H1 (cell line): ENCODE data around the gene GALNT9. TPM values are rescaled to one million over a fixed set of nuclear protein-coding genes. Genes with fewer than 3 reads are reported as not detected.

ENCODE experiments used
- CTCF ChIA-PET: fragments of 300-600 bp; sonication (Branson Sonifier 250); formaldehyde crosslinking; loops from one replicate; lab custom pipeline; 2021; ENCODE audit not compliant: partially characterized antibody; lab: Charles Lee
- POLR2A ChIA-PET: fragments of 300-600 bp; sonication (Branson Sonifier 250); formaldehyde crosslinking; loops from one replicate; lab custom pipeline; 2021; ENCODE audit warnings: inconsistent platforms; ENCODE audit not compliant: partially characterized antibody; lab: Charles Lee
- DNase-seq, 2 experiments: peaks; one replicate each; pipeline versions ENCODE4 v3.0.0 to v3.0.0-alpha.2; 2010 to 2022; ENCODE audit warnings: low spot score in 2 of 2, low read depth in 1 of 2, mixed read lengths in 1 of 2
- FAIRE-seq: peaks from 2 replicates; lab custom pipeline; 2011; peaks lifted over from hg19 to GRCh38; lab: Jason Lieb, UNC
- H2AFZ ChIP-seq: 2 replicates; pipeline ENCODE4 v1.8.1; 2012; ENCODE audit warnings: low read length, inconsistent platforms
- H2AK5ac ChIP-seq: 2 replicates; pipeline ENCODE4 v1.6.1; 2013; ENCODE audit warnings: low read depth, low read length
- H2BK120ac ChIP-seq: replicated peaks from 2 replicates; pipeline ENCODE3; 2013; ENCODE audit warnings: low read depth, low read length, inconsistent platforms
- H2BK12ac ChIP-seq: 2 replicates; pipeline ENCODE4 v1.6.1; 2013; ENCODE audit warnings: low read depth, low read length
- H2BK15ac ChIP-seq: 2 replicates; pipeline ENCODE4 v1.6.1; 2013; ENCODE audit warnings: low read length
- H2BK20ac ChIP-seq: 2 replicates; pipeline ENCODE4 v1.6.1; 2013; ENCODE audit warnings: low read length
- H2BK5ac ChIP-seq: 2 replicates; pipeline ENCODE4 v1.6.1; 2013; ENCODE audit warnings: low read depth, low read length
- H3K14ac ChIP-seq: 2 replicates; pipeline ENCODE4 v1.6.1; 2013; ENCODE audit warnings: inconsistent platforms; ENCODE audit not compliant: insufficient read length
- H3K18ac ChIP-seq: 2 replicates; pipeline ENCODE4 v1.6.1; 2013; ENCODE audit warnings: low read length; ENCODE audit errors: extremely low read depth
- H3K23ac ChIP-seq: 2 replicates; pipeline ENCODE4 v1.6.1; 2013; ENCODE audit warnings: inconsistent platforms; ENCODE audit not compliant: insufficient read length
- H3K23me2 ChIP-seq: 2 replicates; pipeline ENCODE4 v1.6.1; 2013; ENCODE audit warnings: low read depth, low read length
- H3K27ac ChIP-seq: 2 replicates; pipeline ENCODE4 v1.6.1; 2011; ENCODE audit warnings: low read depth, low read length, inconsistent platforms
- H3K27me3 ChIP-seq, 4 experiments: replicated peaks in 1 of 4; 1 replicate in 1 of 4; 2 replicates in 3 of 4; pipeline versions ENCODE4 v1.6.1 to v1.8.1; 2011 to 2013; ENCODE audit warnings: low read length in 3 of 4, mild to moderate bottlenecking in 3 of 4, inconsistent platforms in 2 of 4, mixed read lengths in 2 of 4, moderate library complexity in 1 of 4; ENCODE audit not compliant: control insufficient read depth in 3 of 4, insufficient read depth in 3 of 4; ENCODE audit errors: extremely low read depth in 1 of 4
- H3K36me3 ChIP-seq, 4 experiments: 2 replicates each; pipeline versions ENCODE4 v1.6.1 to v1.8.1; 2011 to 2013; ENCODE audit warnings: mild to moderate bottlenecking in 4 of 4, low read length in 3 of 4, moderate library complexity in 2 of 4, control low read depth in 1 of 4, inconsistent platforms in 1 of 4; ENCODE audit not compliant: insufficient read depth in 4 of 4, control insufficient read depth in 2 of 4
- H3K4ac ChIP-seq: replicated peaks from 2 replicates; pipeline ENCODE3; 2013; ENCODE audit warnings: low read length, low read depth, mixed read lengths, inconsistent platforms; ENCODE audit not compliant: insufficient read length
- H3K4me1 ChIP-seq, 4 experiments: replicated peaks in 1 of 4; 1 replicate in 1 of 4; 2 replicates in 3 of 4; pipeline versions ENCODE4 v1.6.1 to v1.8.1; 2011 to 2013; ENCODE audit warnings: low read length in 3 of 4, inconsistent platforms in 2 of 4, mixed read lengths in 1 of 4; ENCODE audit not compliant: insufficient read depth in 4 of 4, control insufficient read depth in 3 of 4
- H3K4me2 ChIP-seq, 2 experiments: 2 replicates each; pipeline versions ENCODE4 v1.6.1 to v1.8.1; 2011 to 2013; ENCODE audit warnings: low read depth in 2 of 2, low read length in 2 of 2, control low read depth in 1 of 2, inconsistent platforms in 1 of 2, mild to moderate bottlenecking in 1 of 2; ENCODE audit not compliant: insufficient read depth in 1 of 2
- H3K4me3 ChIP-seq, 4 experiments: fragments of 200-600, 300-600 bp in 1 of 4; sonication (generic), shearing (Covaris generic), sonication (Bioruptor Twin) in 1 of 4; 2 replicates each; pipeline versions ENCODE4 v1.5.1 to v1.8.1; 2011 to 2016; ENCODE audit warnings: low read length in 4 of 4, low read depth in 3 of 4, control low read depth in 2 of 4, inconsistent platforms in 2 of 4, mild to moderate bottlenecking in 2 of 4, mixed read lengths in 1 of 4, moderate library complexity in 1 of 4; ENCODE audit not compliant: insufficient read depth in 2 of 4; ENCODE audit errors: extremely low read depth in 1 of 4
- H3K56ac ChIP-seq: replicated peaks from 2 replicates; pipeline ENCODE3; 2013; ENCODE audit warnings: low read depth, mild to moderate bottlenecking, mixed read lengths, low read length, inconsistent platforms; ENCODE audit not compliant: insufficient read length
- H3K79me1 ChIP-seq: 2 replicates; pipeline ENCODE4 v1.6.1; 2013; ENCODE audit warnings: low read depth, low read length, control low read depth
- H3K79me2 ChIP-seq, 2 experiments: 2 replicates each; pipeline versions ENCODE4 v1.6.1 to v1.8.1; 2012 to 2013; ENCODE audit warnings: low read length in 2 of 2, mild to moderate bottlenecking in 2 of 2, inconsistent platforms in 1 of 2; ENCODE audit not compliant: insufficient read depth in 2 of 2, control insufficient read depth in 1 of 2
- H3K9ac ChIP-seq, 4 experiments: replicated peaks in 1 of 4; 1 replicate in 1 of 4; 2 replicates in 3 of 4; pipeline versions ENCODE4 v1.6.1 to v1.8.1; 2011 to 2013; ENCODE audit warnings: low read depth in 3 of 4, low read length in 3 of 4, control low read depth in 2 of 4, mild to moderate bottlenecking in 2 of 4, moderate library complexity in 2 of 4, inconsistent platforms in 1 of 4; ENCODE audit errors: extremely low read depth in 1 of 4
- H3K9me3 ChIP-seq, 2 experiments: 2 replicates each; pipeline versions ENCODE4 v1.6.1 to v1.8.1; 2012 to 2013; ENCODE audit warnings: mild to moderate bottlenecking in 2 of 2, moderate library complexity in 2 of 2, control low read depth in 1 of 2, inconsistent platforms in 1 of 2, low read depth in 1 of 2, low read length in 1 of 2, mixed read lengths in 1 of 2; ENCODE audit not compliant: insufficient read depth in 2 of 2
- H4K20me1 ChIP-seq, 2 experiments: replicated peaks in 1 of 2; 2 replicates each; pipeline versions ENCODE3 to v1.8.1; 2011 to 2013; ENCODE audit warnings: inconsistent platforms in 2 of 2, low read length in 2 of 2, mild to moderate bottlenecking in 1 of 2; ENCODE audit not compliant: insufficient read depth in 2 of 2, control insufficient read depth in 1 of 2
- H4K5ac ChIP-seq: 2 replicates; pipeline ENCODE4 v1.6.1; 2013; ENCODE audit warnings: low read length, low read depth, mixed read lengths, inconsistent platforms; ENCODE audit not compliant: insufficient read length
- H4K8ac ChIP-seq: 2 replicates; pipeline ENCODE4 v1.8.0; 2013; ENCODE audit warnings: mild to moderate bottlenecking, moderate library complexity, low read length, inconsistent platforms; ENCODE audit not compliant: insufficient read depth; ENCODE audit errors: extremely low read depth
- H4K91ac ChIP-seq: replicated peaks from 2 replicates; pipeline ENCODE3; 2013; ENCODE audit warnings: low read length, mixed read lengths, inconsistent platforms; ENCODE audit not compliant: insufficient read length
- CHD1 ChIP-seq: IDR thresholded peaks from 2 replicates; pipeline ENCODE4 v1.6.1; 2012; ENCODE audit warnings: low read depth, low read length, improper control_type of control experiment
- HDAC2 ChIP-seq, 2 experiments: fragments of 300-600 bp in 1 of 2; sonication (generic) in 1 of 2; IDR thresholded peaks; 2 replicates each; pipeline ENCODE4 v1.6.1; 2011 to 2012; ENCODE audit warnings: low read depth in 2 of 2, low read length in 2 of 2, mild to moderate bottlenecking in 2 of 2, moderate library complexity in 2 of 2, borderline replicate concordance in 1 of 2, inconsistent platforms in 1 of 2
- SIRT6 ChIP-seq: IDR thresholded peaks from one replicate; pipeline ENCODE4 v1.7.1; 2012; ENCODE audit warnings: low read length, inconsistent platforms
- WGBS, 2 experiments: shearing (Covaris generic) in 1 of 2; methylation state at CpG; one replicate each; pipeline versions ENCODE4 v1.1.6 to v1.1.7; 2013 to 2015; ENCODE audit warnings: low lambda C conversion rate in 2 of 2, mixed read lengths in 2 of 2, inconsistent platforms in 1 of 2, low coverage in 1 of 2, missing lambda C conversion rate in 1 of 2; ENCODE audit not compliant: insufficient replicate concordance in 2 of 2, insufficient coverage in 1 of 2, insufficient read length in 1 of 2; ENCODE audit errors: extremely low coverage in 1 of 2, missing lambda C conversion rate in 1 of 2; 5-methylcytosine and 5-hydroxymethylcytosine counted together
- polyA plus RNA-seq, 7 experiments: library from polyadenylated mRNA; depleted of rRNA in 3 of 7; stranded (reverse) in 5 of 7; unstranded in 2 of 7; fragments of >200 nt in 5 of 7; fragments of 200-250 nt in 2 of 7; gene quantifications; 1 replicate in 5 of 7; 2 replicates in 1 of 7; 4 replicates in 1 of 7; pipeline versions ENCODE4 v1.2.1 to v1.2.3, GENCODE V29; 2011 to 2013; ENCODE audit warnings: missing spikeins in 2 of 7, mixed read lengths in 2 of 7
- total RNA-seq: library from RNA; stranded (reverse); fragmentation: NEBNext Ultra II Directional; extraction: Animal tissue kit (Norgen Biotek cat#: 25700); gene quantifications from 2 replicates; pipeline ENCODE4 v1.2.1, GENCODE V29; 2021
- TF ChIP-seq, protein P1 (sequence below): IDR thresholded peaks from 2 replicates; pipeline ENCODE4 v1.6.1; 2011; ENCODE audit warnings: low read depth, mild to moderate bottlenecking, low read length; ENCODE audit not compliant: insufficient read depth
- TF ChIP-seq, protein P2 (sequence below), 3 experiments: IDR thresholded peaks; 1 replicate in 2 of 3; 2 replicates in 1 of 3; pipeline versions ENCODE4 v1.5.1 to v1.6.1; 2011; ENCODE audit warnings: low read length in 3 of 3, mild to moderate bottlenecking in 3 of 3, inconsistent platforms in 2 of 3, low read depth in 1 of 3, moderate library complexity in 1 of 3; ENCODE audit not compliant: insufficient read depth in 1 of 3; ENCODE audit errors: control extremely low read depth in 1 of 3
- TF ChIP-seq, protein P3 (sequence below): IDR thresholded peaks from 2 replicates; pipeline ENCODE4 v1.6.1; 2012; ENCODE audit warnings: low read length, inconsistent platforms

GALNT9 gene
- total and polyA plus RNA-seq, 2 of the 8 experiments (the other 6 are each of a cell fraction or from before 2014, with no cell fraction given): 2.0 to 3.6 TPM

DNA sequence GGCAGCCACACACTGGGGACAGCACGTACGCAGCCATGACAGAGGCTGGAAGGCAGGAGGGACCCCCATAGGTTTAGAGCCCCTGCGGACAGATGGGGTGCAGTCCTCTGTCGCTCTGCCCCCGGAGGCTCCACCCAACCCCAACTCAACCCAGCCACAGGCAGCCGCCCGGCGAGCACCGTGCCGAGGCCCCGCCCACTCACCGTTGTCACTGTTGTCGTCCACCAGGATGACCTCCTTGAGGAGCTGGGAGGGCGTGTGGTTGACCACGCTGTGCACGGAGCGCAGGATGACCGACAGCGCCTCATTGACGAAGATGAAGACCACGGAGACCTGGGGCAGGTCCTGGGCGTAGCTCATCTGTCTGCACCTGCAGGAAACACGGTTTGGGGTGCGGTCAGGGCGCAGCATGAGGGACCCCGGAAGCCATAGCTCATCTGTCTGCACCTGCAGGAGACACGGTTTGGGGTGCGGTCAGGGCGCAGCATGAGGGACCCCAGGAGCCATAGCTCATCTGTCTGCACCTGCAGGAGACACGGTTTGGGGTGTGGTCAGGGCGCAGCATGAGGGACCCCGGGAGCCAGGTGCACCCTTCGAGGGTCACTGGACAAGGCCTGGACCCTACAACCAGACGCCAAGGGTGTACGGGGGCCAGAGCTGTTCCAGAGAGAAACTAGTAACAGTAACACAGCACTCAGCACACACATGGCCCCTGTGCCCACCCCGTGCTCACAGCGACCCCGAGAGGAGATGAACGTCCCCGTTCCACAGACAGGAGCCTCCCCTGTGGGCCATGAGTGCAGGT, 66.9 kb downstream of the GALNT9 start:
- H3K27ac ChIP-seq: no peak overlapping the region
- no peak overlapping the region for H2BK120ac ChIP-seq
- H3K14ac ChIP-seq: no peak overlapping the region
- POLR2A ChIA-PET: interaction anchor here (1.6 kb wide), 1 partner anchor 11 kb away, joined by 5 read pairs; no protein-coding TSS in a partner anchor
- H3K23me2 ChIP-seq: no peaks in the 10 kb centered on the region; the same call in 1 of the 2 replicates
- H2BK12ac ChIP-seq: no peak overlapping the region
- peaks cover 0 to 9% (median 5%) of the 10 kb centered on the region in 4 experiments; a peak in 4 of 7 replicates for H3K27me3 ChIP-seq
- H4K5ac ChIP-seq: no peak overlapping the region
- H3K36me3 ChIP-seq: no peaks in the 10 kb centered on the region
- DNase-seq (no peak), FAIRE-seq (no peak)
- H4K91ac ChIP-seq: no peak overlapping the region
- H3K9me3 ChIP-seq: no peaks in the 10 kb centered on the region
- H2BK20ac ChIP-seq: no peak overlapping the region
- H4K8ac ChIP-seq: no peak overlapping the region
- H2BK5ac ChIP-seq: no peak overlapping the region
- H3K79me1 ChIP-seq: no peaks in the 10 kb centered on the region
- no peak overlapping the region for H3K23ac ChIP-seq
- no peak overlapping the region for H3K56ac ChIP-seq
- no peak overlapping the region for H2AK5ac ChIP-seq
- no peak overlapping the region for H2BK15ac ChIP-seq
- CTCF ChIA-PET: interaction anchor here (0.6 to 2.6 kb wide), 11 partner anchors 11 to 457 kb away, joined by 3 to 9 read pairs (median 3); no protein-coding TSS in a partner anchor
- no peaks in the 10 kb centered on the region; a peak in 1 of 7 replicates for H3K4me1 ChIP-seq
- H3K9ac ChIP-seq: no peak overlapping the region
- H3K4me3 ChIP-seq: no peak overlapping the region
- H3K4ac ChIP-seq: no peak overlapping the region
- no peak overlapping the region; a peak in 1 of 4 replicates for H3K4me2 ChIP-seq
- H3K79me2 ChIP-seq: no peaks in the 10 kb centered on the region
- no peak overlapping the region for H3K18ac ChIP-seq
- H4K20me1 ChIP-seq: peaks cover 0 to 1% of the 10 kb centered on the region in 2 experiments
- 90% methylated on average over 40 of the region's 40 CpGs; no CpG with 5 or more reads in 1 of the 2 experiments for WGBS, 2 experiments
- no peak overlapping the region for H2AFZ ChIP-seq
- TF ChIP-seq, protein P1, sequence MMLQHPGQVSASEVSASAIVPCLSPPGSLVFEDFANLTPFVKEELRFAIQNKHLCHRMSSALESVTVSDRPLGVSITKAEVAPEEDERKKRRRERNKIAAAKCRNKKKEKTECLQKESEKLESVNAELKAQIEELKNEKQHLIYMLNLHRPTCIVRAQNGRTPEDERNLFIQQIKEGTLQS: no peak
- TF ChIP-seq, protein P2, sequence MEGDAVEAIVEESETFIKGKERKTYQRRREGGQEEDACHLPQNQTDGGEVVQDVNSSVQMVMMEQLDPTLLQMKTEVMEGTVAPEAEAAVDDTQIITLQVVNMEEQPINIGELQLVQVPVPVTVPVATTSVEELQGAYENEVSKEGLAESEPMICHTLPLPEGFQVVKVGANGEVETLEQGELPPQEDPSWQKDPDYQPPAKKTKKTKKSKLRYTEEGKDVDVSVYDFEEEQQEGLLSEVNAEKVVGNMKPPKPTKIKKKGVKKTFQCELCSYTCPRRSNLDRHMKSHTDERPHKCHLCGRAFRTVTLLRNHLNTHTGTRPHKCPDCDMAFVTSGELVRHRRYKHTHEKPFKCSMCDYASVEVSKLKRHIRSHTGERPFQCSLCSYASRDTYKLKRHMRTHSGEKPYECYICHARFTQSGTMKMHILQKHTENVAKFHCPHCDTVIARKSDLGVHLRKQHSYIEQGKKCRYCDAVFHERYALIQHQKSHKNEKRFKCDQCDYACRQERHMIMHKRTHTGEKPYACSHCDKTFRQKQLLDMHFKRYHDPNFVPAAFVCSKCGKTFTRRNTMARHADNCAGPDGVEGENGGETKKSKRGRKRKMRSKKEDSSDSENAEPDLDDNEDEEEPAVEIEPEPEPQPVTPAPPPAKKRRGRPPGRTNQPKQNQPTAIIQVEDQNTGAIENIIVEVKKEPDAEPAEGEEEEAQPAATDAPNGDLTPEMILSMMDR (IDR thresholded peaks at IDR 0.05; ENCODE audit: control extremely low read depth in 1 of 3, insufficient read depth in 1 of 3, low read depth in 1 of 3, low read length in 3 of 3): no peak
- TF ChIP-seq, protein P3, sequence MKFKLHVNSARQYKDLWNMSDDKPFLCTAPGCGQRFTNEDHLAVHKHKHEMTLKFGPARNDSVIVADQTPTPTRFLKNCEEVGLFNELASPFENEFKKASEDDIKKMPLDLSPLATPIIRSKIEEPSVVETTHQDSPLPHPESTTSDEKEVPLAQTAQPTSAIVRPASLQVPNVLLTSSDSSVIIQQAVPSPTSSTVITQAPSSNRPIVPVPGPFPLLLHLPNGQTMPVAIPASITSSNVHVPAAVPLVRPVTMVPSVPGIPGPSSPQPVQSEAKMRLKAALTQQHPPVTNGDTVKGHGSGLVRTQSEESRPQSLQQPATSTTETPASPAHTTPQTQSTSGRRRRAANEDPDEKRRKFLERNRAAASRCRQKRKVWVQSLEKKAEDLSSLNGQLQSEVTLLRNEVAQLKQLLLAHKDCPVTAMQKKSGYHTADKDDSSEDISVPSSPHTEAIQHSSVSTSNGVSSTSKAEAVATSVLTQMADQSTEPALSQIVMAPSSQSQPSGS: no peak
- TF ChIP-seq HDAC2 (IDR thresholded peaks at IDR 0.05; ENCODE audit: borderline replicate concordance in 1 of 2, low read depth in 2 of 2, low read length in 2 of 2): no peak
- no peak for TF ChIP-seq CHD1
- TF ChIP-seq SIRT6: no peak
